Measurements from ENCODE around the gene MST1. TPM values are rescaled to one million over a fixed set of nuclear protein-coding genes. Genes with fewer than 3 reads are reported as not detected.

MST1 gene
- total RNA-seq, 1 donor from 2014 or later = 50.7 TPM

GRCh38 chr3:49661281-49661680 is 28.0 kb downstream of the MST1 start:
- no peak for DNase-seq (ENCODE audit: extremely low spot score, unreplicated experiment)
- TF ChIP-seq, protein P1, sequence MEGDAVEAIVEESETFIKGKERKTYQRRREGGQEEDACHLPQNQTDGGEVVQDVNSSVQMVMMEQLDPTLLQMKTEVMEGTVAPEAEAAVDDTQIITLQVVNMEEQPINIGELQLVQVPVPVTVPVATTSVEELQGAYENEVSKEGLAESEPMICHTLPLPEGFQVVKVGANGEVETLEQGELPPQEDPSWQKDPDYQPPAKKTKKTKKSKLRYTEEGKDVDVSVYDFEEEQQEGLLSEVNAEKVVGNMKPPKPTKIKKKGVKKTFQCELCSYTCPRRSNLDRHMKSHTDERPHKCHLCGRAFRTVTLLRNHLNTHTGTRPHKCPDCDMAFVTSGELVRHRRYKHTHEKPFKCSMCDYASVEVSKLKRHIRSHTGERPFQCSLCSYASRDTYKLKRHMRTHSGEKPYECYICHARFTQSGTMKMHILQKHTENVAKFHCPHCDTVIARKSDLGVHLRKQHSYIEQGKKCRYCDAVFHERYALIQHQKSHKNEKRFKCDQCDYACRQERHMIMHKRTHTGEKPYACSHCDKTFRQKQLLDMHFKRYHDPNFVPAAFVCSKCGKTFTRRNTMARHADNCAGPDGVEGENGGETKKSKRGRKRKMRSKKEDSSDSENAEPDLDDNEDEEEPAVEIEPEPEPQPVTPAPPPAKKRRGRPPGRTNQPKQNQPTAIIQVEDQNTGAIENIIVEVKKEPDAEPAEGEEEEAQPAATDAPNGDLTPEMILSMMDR (conservative IDR thresholded peaks at IDR 0.05) = no peak

DNA sequence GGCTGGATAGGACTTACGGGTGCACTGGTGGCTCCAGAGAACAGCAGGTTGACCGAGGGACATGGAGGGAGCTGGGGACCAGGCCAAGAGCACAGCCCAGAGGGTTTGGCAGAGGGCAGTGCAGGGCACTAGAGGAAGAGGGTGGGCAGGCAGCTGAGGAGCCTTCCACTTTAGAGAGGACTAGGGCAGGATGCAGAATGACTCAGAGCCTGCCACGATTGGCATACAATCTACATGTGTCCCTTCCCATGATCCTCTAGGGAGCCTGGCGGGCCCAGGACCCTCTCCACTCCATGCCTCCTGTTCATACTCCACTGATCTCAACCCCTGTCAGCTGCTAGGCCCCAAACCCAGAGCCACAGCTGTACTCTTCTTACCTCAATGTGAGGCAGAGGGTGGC is 29.5 kb downstream of the MST1 start:
- TF ChIP-seq, protein P1 (conservative IDR thresholded peaks at IDR 0.05) = no peak
- H3K27ac Mint-ChIP-seq = no peak overlapping the region
- H3K4me1 Mint-ChIP-seq (ENCODE audit: unreplicated experiment) = peaks cover 10% of the 10 kb centered on the region
- H3K4me3 Mint-ChIP-seq = no peak overlapping the region
- no peak for DNase-seq (ENCODE audit: extremely low spot score, unreplicated experiment)
- H3K9me3 Mint-ChIP-seq = no peaks in the 10 kb centered on the region
- H3K27me3 Mint-ChIP-seq = no peaks in the 10 kb centered on the region
- no peaks in the 10 kb centered on the region for H3K36me3 Mint-ChIP-seq

More at GRCh38 chr3:49661281-49661680, 28.0 kb downstream of the MST1 start:
- Mint-ChIP-seq H3K27ac (no peak overlapping the region), H3K27me3 (no peaks in the 10 kb centered on the region), H3K9me3 (no peaks in the 10 kb centered on the region), H3K4me3 (no peak overlapping the region), H3K36me3 (no peaks in the 10 kb centered on the region), H3K4me1 (ENCODE audit: unreplicated experiment) (peaks cover 11% of the 10 kb centered on the region)

DNA sequence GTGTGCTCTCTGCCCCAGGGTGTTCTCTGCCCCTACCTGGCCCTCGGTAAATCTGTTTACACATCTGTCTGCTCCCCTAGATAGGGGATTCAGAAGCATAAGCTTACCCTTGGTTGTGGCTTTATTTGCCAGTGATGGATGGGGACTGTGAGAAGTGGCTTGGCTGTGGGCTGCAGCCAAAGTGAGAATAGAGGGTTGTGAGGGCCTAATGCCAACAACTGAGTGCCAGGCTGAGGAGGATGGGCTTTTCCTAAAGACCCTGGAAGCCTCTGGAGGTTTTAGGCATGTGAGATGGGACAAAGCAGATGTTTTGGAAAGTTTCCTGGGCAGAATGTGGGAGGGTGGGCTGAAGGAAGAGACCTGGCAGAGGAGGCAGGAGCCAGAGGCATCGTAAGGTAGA is 30.6 kb downstream of the MST1 start:
- Mint-ChIP-seq H3K36me3 (no peaks in the 10 kb centered on the region), H3K27ac (peak overlapping the region; percentile 22), H3K27me3 (no peaks in the 10 kb centered on the region)

GRCh38 chr3:49657208-49657915 is 31.9 kb downstream of the MST1 start:
- Mint-ChIP-seq H3K4me1 (ENCODE audit: unreplicated experiment) (peaks cover 10% of the 10 kb centered on the region), H3K36me3 (no peaks in the 10 kb centered on the region), H3K27ac (no peak overlapping the region), H3K9me3 (no peaks in the 10 kb centered on the region), H3K27me3 (no peaks in the 10 kb centered on the region), H3K4me3 (no peak overlapping the region)
- no peak for DNase-seq (ENCODE audit: extremely low spot score, unreplicated experiment)
- TF ChIP-seq, protein P1 (conservative IDR thresholded peaks at IDR 0.05) = no peak

More for the DNA sequence above, 30.6 kb downstream of the MST1 start:
- Mint-ChIP-seq H3K9me3 (no peaks in the 10 kb centered on the region), H3K4me1 (ENCODE audit: unreplicated experiment) (peaks cover 10% of the 10 kb centered on the region), H3K4me3 (no peak overlapping the region)
- TF ChIP-seq, protein P1 (conservative IDR thresholded peaks at IDR 0.05) = no peak
- DNase-seq (ENCODE audit: extremely low spot score, unreplicated experiment) = no peak

DNA sequence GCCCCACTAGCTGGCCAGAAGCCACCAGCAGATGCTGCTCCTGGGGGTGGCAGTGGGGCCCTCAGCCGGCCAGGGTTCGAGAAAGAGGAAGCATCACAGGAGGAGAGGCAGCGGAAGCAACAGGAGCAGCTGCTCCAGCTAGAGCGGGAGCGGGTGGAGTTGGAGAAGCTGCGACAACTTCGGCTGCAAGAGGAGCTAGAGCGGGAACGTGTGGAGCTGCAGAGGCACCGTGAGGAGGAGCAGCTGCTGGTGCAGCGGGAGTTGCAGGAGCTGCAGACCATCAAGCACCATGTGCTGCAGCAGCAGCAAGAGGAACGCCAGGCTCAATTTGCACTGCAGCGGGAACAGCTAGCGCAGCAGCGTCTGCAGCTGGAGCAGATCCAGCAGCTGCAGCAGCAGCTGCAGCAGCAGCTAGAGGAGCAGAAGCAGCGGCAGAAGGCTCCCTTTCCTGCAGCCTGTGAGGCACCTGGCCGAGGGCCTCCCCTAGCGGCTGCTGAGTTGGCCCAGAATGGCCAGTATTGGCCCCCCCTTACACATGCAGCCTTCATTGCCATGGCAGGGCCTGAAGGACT is 32.6 kb downstream of the MST1 start:
- H3K9me3 Mint-ChIP-seq = no peaks in the 10 kb centered on the region
- no peak overlapping the region for H3K27ac Mint-ChIP-seq
- TF ChIP-seq, protein P1 (conservative IDR thresholded peaks at IDR 0.05) = no peak
- peaks cover 10% of the 10 kb centered on the region for H3K4me1 Mint-ChIP-seq (ENCODE audit: unreplicated experiment)
- no peak for DNase-seq (ENCODE audit: extremely low spot score, unreplicated experiment)
- no peak overlapping the region for H3K4me3 Mint-ChIP-seq
- no peaks in the 10 kb centered on the region for H3K36me3 Mint-ChIP-seq
- no peaks in the 10 kb centered on the region for H3K27me3 Mint-ChIP-seq
